CD14-positive monocyte (primary cell): ENCODE measurements around the gene WWOX. TPM values are rescaled to one million over a fixed set of nuclear protein-coding genes. Genes with fewer than 3 reads are reported as not detected.

ENCODE experiments used
- DNase-seq, 3 donors: peaks; one replicate each; pipeline ENCODE4 v3.0.0-alpha.2; 2011 to 2022
- H2AFZ ChIP-seq: 2 replicates; pipeline ENCODE4 v1.6.0; 2012; ENCODE audit warnings: mild to moderate bottlenecking, low read depth, low read length, inconsistent platforms; ENCODE audit not compliant: insufficient read depth, poor library complexity, severe bottlenecking
- H3K27ac ChIP-seq, 2 donors: 1 replicate in 1 of 2; 2 replicates in 1 of 2; pipeline ENCODE4 v1.5.1; 2012 to 2013; ENCODE audit warnings: low read length in 2 of 2, control low read depth in 1 of 2, inconsistent platforms in 1 of 2, low read depth in 1 of 2, mild to moderate bottlenecking in 1 of 2
- H3K27me3 ChIP-seq, 2 donors: one replicate each; pipeline versions ENCODE4 v1.6.0 to v1.6.1; 2011 to 2013; ENCODE audit warnings: low read length in 2 of 2; ENCODE audit not compliant: control insufficient read depth in 2 of 2, insufficient read depth in 2 of 2
- H3K36me3 ChIP-seq, 2 donors: replicated peaks in 1 of 2; 1 replicate in 1 of 2; 2 replicates in 1 of 2; pipeline versions ENCODE4 v1.5.1 to v1.6.1; 2012 to 2013; ENCODE audit warnings: low read length in 2 of 2, control low read depth in 1 of 2, inconsistent platforms in 1 of 2, mild to moderate bottlenecking in 1 of 2; ENCODE audit not compliant: insufficient read depth in 2 of 2, control insufficient read depth in 1 of 2
- H3K4me1 ChIP-seq, 2 donors: 1 replicate in 1 of 2; 2 replicates in 1 of 2; pipeline versions ENCODE4 v1.5.1 to v1.6.1; 2012 to 2013; ENCODE audit warnings: low read length in 2 of 2, control low read depth in 1 of 2, inconsistent platforms in 1 of 2, mild to moderate bottlenecking in 1 of 2, moderate library complexity in 1 of 2; ENCODE audit not compliant: insufficient read depth in 2 of 2, control insufficient read depth in 1 of 2
- H3K4me2 ChIP-seq: replicated peaks from 2 replicates; pipeline ENCODE3; 2012; ENCODE audit warnings: low read length, moderate library complexity, mild to moderate bottlenecking; ENCODE audit not compliant: poor library complexity, severe bottlenecking; ENCODE audit errors: extremely low read depth
- H3K4me3 ChIP-seq, 3 experiments: fragments of 200-600 bp in 1 of 3; sonication (generic) in 1 of 3; replicated peaks in 1 of 3; 1 replicate in 2 of 3; 2 replicates in 1 of 3; pipeline ENCODE4 v1.5.1; 2011 to 2013; ENCODE audit warnings: low read length in 3 of 3, mild to moderate bottlenecking in 3 of 3, control low read depth in 2 of 3, low read depth in 2 of 3, inconsistent platforms in 1 of 3, moderate library complexity in 1 of 3
- H3K79me2 ChIP-seq: 2 replicates; pipeline ENCODE4 v1.6.0; 2012; ENCODE audit warnings: mild to moderate bottlenecking, control low read depth, inconsistent platforms, low read length, moderate library complexity; ENCODE audit not compliant: insufficient read depth
- H3K9ac ChIP-seq: 2 replicates; pipeline ENCODE4 v1.6.0; 2017; ENCODE audit warnings: low read length, mild to moderate bottlenecking; ENCODE audit not compliant: insufficient read depth, poor library complexity, severe bottlenecking
- H3K9me3 ChIP-seq, 2 donors: replicated peaks in 1 of 2; 1 replicate in 1 of 2; 2 replicates in 1 of 2; pipeline versions ENCODE4 v1.5.1 to v1.6.1; 2012 to 2013; ENCODE audit warnings: low read length in 2 of 2, control low read depth in 1 of 2; ENCODE audit not compliant: control insufficient read depth in 1 of 2, insufficient read depth in 1 of 2
- H4K20me1 ChIP-seq: 2 replicates; pipeline ENCODE4 v1.6.0; 2012; ENCODE audit warnings: mild to moderate bottlenecking, low read length, control low read depth, moderate library complexity; ENCODE audit not compliant: insufficient read depth
- H3K27ac Mint-ChIP-seq, 7 donors: one replicate each; pipeline ENCODE4 v1.8.0; 2020; ENCODE audit warnings: mild to moderate bottlenecking in 7 of 7, mixed read lengths in 7 of 7, moderate library complexity in 6 of 7, inconsistent platforms in 2 of 7
- H3K27me3 Mint-ChIP-seq, 3 donors: one replicate each; pipeline ENCODE4 v1.8.0; 2021 to 2022; ENCODE audit warnings: low read depth in 3 of 3, mild to moderate bottlenecking in 3 of 3, mixed read lengths in 3 of 3, moderate library complexity in 3 of 3, inconsistent platforms in 1 of 3
- H3K36me3 Mint-ChIP-seq, 2 donors: one replicate each; pipeline ENCODE4 v1.8.0; 2020; ENCODE audit warnings: mixed read lengths in 2 of 2, inconsistent platforms in 1 of 2, mild to moderate bottlenecking in 1 of 2
- H3K4me1 Mint-ChIP-seq: one replicate; pipeline ENCODE4 v1.8.0; 2020; ENCODE audit warnings: mild to moderate bottlenecking, mixed read lengths
- H3K4me3 Mint-ChIP-seq, 2 donors: one replicate each; pipeline ENCODE4 v1.8.0; 2020; ENCODE audit warnings: mild to moderate bottlenecking in 2 of 2, mixed read lengths in 2 of 2, moderate library complexity in 1 of 2
- H3K9me3 Mint-ChIP-seq, 7 donors: one replicate each; pipeline ENCODE4 v1.8.0; 2020 to 2022; ENCODE audit warnings: mixed read lengths in 7 of 7, mild to moderate bottlenecking in 6 of 7, moderate library complexity in 6 of 7, inconsistent platforms in 2 of 7
- WGBS: methylation state at CpG from one replicate; pipeline ENCODE4 v1.1.5; 2013; ENCODE audit warnings: missing lambda C conversion rate; ENCODE audit not compliant: insufficient coverage; 5-methylcytosine and 5-hydroxymethylcytosine counted together
- intact Hi-C, 2 donors: fragments of 100-400 bp; cut with micrococcal nuclease; formaldehyde crosslinking; loops; one replicate each; pipeline versions ENCODE4 v1.15.0 to v1.15.1; 2023
- polyA plus RNA-seq, 3 donors: library from polyadenylated mRNA; depleted of rRNA in 1 of 3; unstranded in 2 of 3; stranded (reverse) in 1 of 3; fragments of 300-500 nt in 2 of 3; fragments of >200 nt in 1 of 3; fragmentation: Illumina TruSeq in 2 of 3; gene quantifications; 1 replicate in 2 of 3; 2 replicates in 1 of 3; pipeline ENCODE4 v1.2.3, GENCODE V29; 2012 to 2021
- TF ChIP-seq, protein P1 (sequence below): fragments of 200-600 bp; IDR thresholded peaks from one replicate; pipeline ENCODE4 v1.8.0; 2022; ENCODE audit warnings: antibody characterized with exemption, mild to moderate bottlenecking

Gene WWOX
- polyA plus RNA-seq, 3 donors, result 4.0 to 7.0 (median 6.3) TPM

DNA sequence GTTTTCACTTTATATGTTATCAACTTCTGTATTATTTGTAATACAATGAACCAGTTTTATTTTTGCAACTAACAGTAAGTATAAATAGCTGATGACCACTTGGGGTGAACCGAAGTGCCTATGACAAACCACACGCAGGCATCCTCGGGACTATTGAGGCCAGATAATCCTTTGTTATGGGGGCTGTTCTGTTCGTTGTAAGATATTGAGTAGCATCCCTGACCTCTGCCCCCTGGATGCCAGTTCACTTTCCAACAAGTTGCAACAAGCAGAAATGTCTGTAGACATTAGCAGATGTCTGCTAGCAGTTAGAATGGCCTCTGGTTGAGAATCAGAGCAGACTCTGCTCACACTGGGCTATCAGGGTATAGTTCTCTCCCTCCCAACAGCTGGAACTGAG, 277.0 kb downstream of the WWOX start:
- no peaks in the 10 kb centered on the region for H3K36me3 Mint-ChIP-seq
- peaks cover 0 to 3% (median 0%) of the 10 kb centered on the region in 7 donors for H3K9me3 Mint-ChIP-seq
- Histone ChIP-seq H3K27me3 (no peaks in the 10 kb centered on the region), H3K9me3 (no peaks in the 10 kb centered on the region), H3K27ac (no peak overlapping the region), H3K9ac (no peak overlapping the region), H3K4me3 (no peak overlapping the region), H3K79me2 (no peaks in the 10 kb centered on the region), H2AFZ (no peak overlapping the region), H3K4me2 (no peak overlapping the region), H3K36me3 (no peaks in the 10 kb centered on the region), H3K4me1 (no peaks in the 10 kb centered on the region), H4K20me1 (no peaks in the 10 kb centered on the region)
- peaks cover 0 to 1% (median 0%) of the 10 kb centered on the region in 3 donors for H3K27me3 Mint-ChIP-seq
- no peaks in the 10 kb centered on the region for H3K4me1 Mint-ChIP-seq
- no peak overlapping the region for H3K27ac Mint-ChIP-seq
- 94% methylated on average over 3 of the region's 4 CpGs for WGBS
- no peak overlapping the region for H3K4me3 Mint-ChIP-seq
- TF ChIP-seq, protein P1, sequence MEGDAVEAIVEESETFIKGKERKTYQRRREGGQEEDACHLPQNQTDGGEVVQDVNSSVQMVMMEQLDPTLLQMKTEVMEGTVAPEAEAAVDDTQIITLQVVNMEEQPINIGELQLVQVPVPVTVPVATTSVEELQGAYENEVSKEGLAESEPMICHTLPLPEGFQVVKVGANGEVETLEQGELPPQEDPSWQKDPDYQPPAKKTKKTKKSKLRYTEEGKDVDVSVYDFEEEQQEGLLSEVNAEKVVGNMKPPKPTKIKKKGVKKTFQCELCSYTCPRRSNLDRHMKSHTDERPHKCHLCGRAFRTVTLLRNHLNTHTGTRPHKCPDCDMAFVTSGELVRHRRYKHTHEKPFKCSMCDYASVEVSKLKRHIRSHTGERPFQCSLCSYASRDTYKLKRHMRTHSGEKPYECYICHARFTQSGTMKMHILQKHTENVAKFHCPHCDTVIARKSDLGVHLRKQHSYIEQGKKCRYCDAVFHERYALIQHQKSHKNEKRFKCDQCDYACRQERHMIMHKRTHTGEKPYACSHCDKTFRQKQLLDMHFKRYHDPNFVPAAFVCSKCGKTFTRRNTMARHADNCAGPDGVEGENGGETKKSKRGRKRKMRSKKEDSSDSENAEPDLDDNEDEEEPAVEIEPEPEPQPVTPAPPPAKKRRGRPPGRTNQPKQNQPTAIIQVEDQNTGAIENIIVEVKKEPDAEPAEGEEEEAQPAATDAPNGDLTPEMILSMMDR, result no peak
- intact Hi-C loops, result no loop called here
- no peak for DNase-seq

DNA sequence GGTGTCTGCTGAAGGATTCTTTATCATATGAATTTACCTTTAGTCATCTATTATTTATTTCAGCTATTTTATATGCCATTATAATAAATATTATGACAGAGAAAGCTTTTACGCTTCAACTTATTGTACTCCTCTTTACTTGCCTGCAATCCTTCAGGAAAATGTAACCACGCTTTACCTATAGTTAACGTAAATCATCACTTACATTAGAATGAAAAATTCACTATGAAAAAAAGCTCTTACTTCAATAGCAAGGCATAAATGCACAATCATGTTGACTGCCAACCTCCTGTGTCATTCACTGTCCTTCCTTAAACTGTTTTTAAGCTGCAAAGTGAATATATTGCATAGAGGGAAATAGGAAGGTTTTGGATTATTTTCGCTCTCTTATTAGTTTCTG, 277.9 kb downstream of the WWOX start:
- no peaks in the 10 kb centered on the region for H3K79me2 ChIP-seq

More for the DNA sequence above, 277.9 kb downstream of the WWOX start:
- Histone ChIP-seq H3K27me3 (no peaks in the 10 kb centered on the region), H2AFZ (no peak overlapping the region), H3K9ac (no peak overlapping the region), H3K9me3 (no peaks in the 10 kb centered on the region), H3K36me3 (no peaks in the 10 kb centered on the region), H3K4me1 (no peaks in the 10 kb centered on the region), H4K20me1 (no peaks in the 10 kb centered on the region), H3K4me2 (no peak overlapping the region), H3K27ac (no peak overlapping the region), H3K4me3 (no peak overlapping the region)
- no peaks in the 10 kb centered on the region for H3K4me1 Mint-ChIP-seq
- H3K4me3 Mint-ChIP-seq, result no peak overlapping the region
- DNase-seq, result no peak
- peaks cover 0 to 1% (median 0%) of the 10 kb centered on the region in 3 donors for H3K27me3 Mint-ChIP-seq
- no peaks in the 10 kb centered on the region for H3K36me3 Mint-ChIP-seq
- H3K9me3 Mint-ChIP-seq, result peaks cover 0 to 4% (median 0%) of the 10 kb centered on the region in 7 donors
- TF ChIP-seq, protein P1, result no peak
- H3K27ac Mint-ChIP-seq, result no peak overlapping the region
- 82% methylated on average over 2 of the region's 4 CpGs for WGBS
- intact Hi-C loops, result no loop called here
